Thymus (tissue), 11 donors: ENCODE measurements around the gene GTF2A1. TPM values are rescaled to one million over a fixed set of nuclear protein-coding genes. Genes with fewer than 3 reads are reported as not detected.

ENCODE experiments used
- DNase-seq, 9 donors: peaks; one replicate each; pipeline ENCODE4 v3.0.0-alpha.2; 2013; ENCODE audit warnings: low spot score in 9 of 9, low read depth in 6 of 9, missing footprints in 1 of 9
- H3K27ac ChIP-seq, 2 donors: one replicate each; pipeline ENCODE4 v1.5.1; 2013; ENCODE audit warnings: control low read depth in 1 of 2, low read depth in 1 of 2, low read length in 1 of 2, mild to moderate bottlenecking in 1 of 2, moderate library complexity in 1 of 2
- H3K27me3 ChIP-seq, 2 donors: one replicate each; pipeline ENCODE4 v1.5.1; 2013; ENCODE audit warnings: low read length in 1 of 2; ENCODE audit not compliant: control insufficient read depth in 2 of 2, insufficient read depth in 1 of 2
- H3K36me3 ChIP-seq, 2 donors: one replicate each; pipeline ENCODE4 v1.5.1; 2013; ENCODE audit warnings: low read length in 1 of 2, mild to moderate bottlenecking in 1 of 2, moderate library complexity in 1 of 2; ENCODE audit not compliant: control insufficient read depth in 2 of 2, insufficient read depth in 2 of 2
- H3K4me1 ChIP-seq, 2 donors: one replicate each; pipeline ENCODE4 v1.5.1; 2013; ENCODE audit warnings: low read length in 2 of 2; ENCODE audit not compliant: control insufficient read depth in 2 of 2, insufficient read depth in 2 of 2
- H3K4me3 ChIP-seq, 2 donors: one replicate each; pipeline ENCODE4 v1.5.1; 2013; ENCODE audit warnings: low read length in 2 of 2, control low read depth in 1 of 2, mild to moderate bottlenecking in 1 of 2
- H3K9me3 ChIP-seq, 2 donors: one replicate each; pipeline ENCODE4 v1.5.1; 2013; ENCODE audit warnings: low read length in 1 of 2, mild to moderate bottlenecking in 1 of 2; ENCODE audit not compliant: control insufficient read depth in 2 of 2, insufficient read depth in 1 of 2
- WGBS: extraction: QIAGEN DNeasy Blood & Tissue Kit; methylation state at CpG from one replicate; pipeline ENCODE4 v1.1.7; 2013; 5-methylcytosine and 5-hydroxymethylcytosine counted together
- polyA plus RNA-seq: library from polyadenylated mRNA; stranded (reverse); fragments of 200-250 nt; gene quantifications from one replicate; pipeline ENCODE4 v1.2.3, GENCODE V29; 2013
- total RNA-seq: library from RNA; stranded (reverse); fragments of 120-200 nt; gene quantifications from one replicate; pipeline ENCODE4 v1.2.4, GENCODE V29; 2013
- donor health status: healthy.

Gene GTF2A1
- total and polyA plus RNA-seq, 2 donors: 14.1 to 21.3 TPM

GRCh38 chr14:81200054-81200453 lies 20.7 kb downstream of the GTF2A1 start:
- Histone ChIP-seq H3K4me3 (no peak overlapping the region), H3K4me1 (peaks cover 0 to 3% of the 10 kb centered on the region in 2 donors), H3K9me3 (no peaks in the 10 kb centered on the region), H3K36me3 (peaks cover 19 to 61% of the 10 kb centered on the region in 2 donors), H3K27me3 (no peaks in the 10 kb centered on the region), H3K27ac (no peak overlapping the region)
- peak in 1 of 9 donors; percentile 33 for DNase-seq
- 66% methylated on average over 6 of the region's 6 CpGs for WGBS

DNA sequence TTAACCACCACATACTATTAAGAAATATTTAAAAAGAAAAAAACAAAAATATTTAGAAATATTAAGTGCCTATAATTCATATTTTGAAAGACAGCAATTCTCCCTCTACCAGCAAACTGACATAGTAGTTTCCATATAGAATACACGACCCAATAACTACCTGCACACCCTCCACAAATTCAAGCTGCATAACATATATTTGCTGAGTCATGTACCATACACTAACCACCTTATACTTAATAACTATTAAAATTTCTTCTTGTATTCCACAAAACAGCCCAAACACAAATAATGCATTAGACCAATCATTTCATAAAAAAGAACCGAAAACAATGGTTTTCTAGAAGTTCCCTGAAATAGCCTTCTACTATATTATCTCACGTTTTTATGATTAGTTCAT lies 21.7 kb downstream of the GTF2A1 start:
- Histone ChIP-seq H3K9me3 (no peaks in the 10 kb centered on the region), H3K4me1 (peaks cover 0 to 5% of the 10 kb centered on the region in 2 donors), H3K27me3 (no peaks in the 10 kb centered on the region), H3K27ac (no peak overlapping the region), H3K4me3 (no peak overlapping the region), H3K36me3 (peaks cover 25 to 62% of the 10 kb centered on the region in 2 donors)
- no peak for DNase-seq
- 96% methylated on average over 3 of the region's 3 CpGs for WGBS

- peaks cover 24 to 60% of the 10 kb centered on the region in 2 donors for H3K36me3 ChIP-seq
- no peaks in the 10 kb centered on the region for H3K9me3 ChIP-seq
- H3K27ac ChIP-seq: no peak overlapping the region
- peaks cover 0 to 8% of the 10 kb centered on the region in 2 donors for H3K4me1 ChIP-seq
- 95% methylated on average over 2 of the region's 2 CpGs for WGBS
- no peaks in the 10 kb centered on the region for H3K27me3 ChIP-seq
- no peak overlapping the region for H3K4me3 ChIP-seq
- no peak for DNase-seq
Observed at GRCh38 chr14:81198651-81199050, 22.1 kb downstream of the GTF2A1 start.

- Histone ChIP-seq H3K9me3 (no peaks in the 10 kb centered on the region), H3K36me3 (peaks cover 21 to 59% of the 10 kb centered on the region in 2 donors), H3K27ac (no peak overlapping the region), H3K27me3 (no peaks in the 10 kb centered on the region), H3K4me1 (peaks cover 8 to 13% of the 10 kb centered on the region in 2 donors), H3K4me3 (no peak overlapping the region)
- no peak for DNase-seq
- WGBS: 91% methylated on average over 3 of the region's 3 CpGs
Observed at GRCh38 chr14:81193924-81194633, 26.7 kb downstream of the GTF2A1 start.

GRCh38 chr14:81192594-81192993 lies 28.2 kb downstream of the GTF2A1 start:
- peak in 6 of 9 donors; percentile 22 to 79 (median 45) for DNase-seq
- Histone ChIP-seq H3K27ac (peak overlapping the region; percentile 1 to 44), H3K9me3 (no peaks in the 10 kb centered on the region), H3K4me3 (no peak overlapping the region), H3K36me3 (peaks cover 21 to 46% of the 10 kb centered on the region in 2 donors), H3K4me1 (peaks cover 8 to 14% of the 10 kb centered on the region in 2 donors), H3K27me3 (no peaks in the 10 kb centered on the region)
- 51% methylated on average over 2 of the region's 2 CpGs for WGBS

DNA sequence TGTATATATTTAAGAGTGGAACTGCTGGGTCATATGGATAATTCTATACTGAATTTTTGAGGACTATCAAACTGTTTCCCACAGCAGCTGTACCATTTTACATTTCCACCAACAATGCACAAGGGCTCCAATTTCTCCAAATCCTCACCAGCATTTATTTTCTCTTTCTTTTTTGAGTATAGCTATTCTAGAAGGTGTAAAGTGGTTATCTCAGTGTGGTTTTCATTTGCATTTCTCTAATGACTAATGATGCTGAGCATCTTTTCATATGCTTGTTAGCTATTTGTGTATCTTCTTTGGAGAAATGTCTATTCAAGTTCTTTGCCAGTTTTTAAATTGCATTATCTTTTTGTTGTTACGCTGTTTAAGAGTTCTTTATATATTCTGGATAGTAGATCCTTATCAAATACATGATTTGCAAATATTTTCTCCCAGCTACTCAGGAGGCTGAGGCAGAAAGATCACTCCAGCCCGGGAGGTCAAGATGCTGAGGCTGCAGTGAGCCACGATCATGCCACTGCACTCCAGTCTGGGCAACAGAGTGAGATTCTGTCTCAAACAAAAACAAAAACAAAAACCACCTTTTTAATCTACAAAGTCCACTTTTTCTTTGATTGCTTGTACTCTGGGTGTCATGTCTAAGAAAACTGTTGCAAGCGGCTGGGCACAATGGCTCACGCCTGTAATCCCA lies 32.8 kb downstream of the GTF2A1 start:
- Histone ChIP-seq H3K27ac (no peak overlapping the region), H3K4me3 (no peak overlapping the region), H3K4me1 (peaks cover 8 to 9% of the 10 kb centered on the region in 2 donors), H3K36me3 (peaks cover 5 to 37% of the 10 kb centered on the region in 2 donors), H3K27me3 (no peaks in the 10 kb centered on the region), H3K9me3 (no peaks in the 10 kb centered on the region)
- no peak for DNase-seq
- 98% methylated on average over 5 of the region's 5 CpGs for WGBS

- Histone ChIP-seq H3K27me3 (no peaks in the 10 kb centered on the region), H3K4me1 (no peaks in the 10 kb centered on the region), H3K9me3 (no peaks in the 10 kb centered on the region), H3K4me3 (no peak overlapping the region), H3K36me3 (peaks cover 5 to 35% of the 10 kb centered on the region in 2 donors), H3K27ac (no peak overlapping the region)
- DNase-seq: no peak
- WGBS: 94% methylated on average over 2 of the region's 2 CpGs
Observed at GRCh38 chr14:81179631-81180030, 41.1 kb downstream of the GTF2A1 start.

- Histone ChIP-seq H3K9me3 (no peaks in the 10 kb centered on the region), H3K27ac (peak overlapping the region in 1 of 2 donors; percentile 7), H3K4me1 (no peaks in the 10 kb centered on the region), H3K4me3 (no peak overlapping the region), H3K36me3 (peaks cover 5 to 29% of the 10 kb centered on the region in 2 donors), H3K27me3 (no peaks in the 10 kb centered on the region)
- DNase-seq: no peak
Observed at GRCh38 chr14:81178063-81178462, 42.7 kb downstream of the GTF2A1 start.

DNA sequence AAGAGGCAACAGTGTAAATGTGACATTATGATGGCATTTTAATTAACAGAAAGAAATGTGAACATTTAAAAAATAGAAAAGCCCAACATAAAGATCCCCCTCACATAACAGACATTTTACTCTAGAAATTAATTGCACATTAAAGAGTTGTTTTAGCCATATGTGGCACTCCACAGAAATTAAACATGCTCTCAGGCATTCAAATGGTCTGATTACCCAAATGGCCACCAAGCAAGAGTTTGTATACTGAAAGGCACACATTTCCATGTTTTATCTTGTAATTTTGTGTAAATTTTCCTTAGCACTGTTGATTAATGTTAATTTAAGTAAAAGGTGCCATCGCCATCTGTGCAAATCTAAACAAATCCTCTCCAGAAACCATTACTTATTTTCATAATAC lies 43.5 kb downstream of the GTF2A1 start:
- no peaks in the 10 kb centered on the region for H3K9me3 ChIP-seq
- H3K4me3 ChIP-seq: no peak overlapping the region
- peaks cover 5 to 21% of the 10 kb centered on the region in 2 donors for H3K36me3 ChIP-seq
- H3K27ac ChIP-seq: no peak overlapping the region
- 93% methylated on average over 1 of the region's 1 CpG for WGBS
- no peaks in the 10 kb centered on the region for H3K4me1 ChIP-seq
- H3K27me3 ChIP-seq: no peaks in the 10 kb centered on the region
- DNase-seq: no peak
